HEK293 (cell line): ENCODE results near the gene CHMP3.
A peak's percentile ranks its signal among the peaks of the same experiment; 100 is the strongest.

Source experiments
- CTCF ChIA-PET: fragments of 350-600 bp; formaldehyde crosslinking; extraction: SDS; loops from one replicate; lab custom pipeline; 2021; ENCODE audit warnings: antibody characterized with exemption; lab: Yijun Ruan, JAX
- POLR2A ChIA-PET: fragments of 300-600 bp; formaldehyde crosslinking; extraction: SDS; loops from one replicate; lab custom pipeline; 2020; ENCODE audit warnings: antibody characterized with exemption, inconsistent platforms; lab: Yijun Ruan, JAX
- H3K27ac ChIP-seq: fragments of 200-500 bp; sonication (Bioruptor generic); 2 replicates; pipeline ENCODE4 v1.5.1; 2014; ENCODE audit warnings: low read depth, low read length, control low read depth, inconsistent platforms; ENCODE audit errors: extremely low read depth
- H3K36me3 ChIP-seq, 2 experiments: fragments of 200-500 bp in 1 of 2; sonication (Bioruptor generic) in 1 of 2; 1 replicate in 1 of 2; 2 replicates in 1 of 2; pipeline ENCODE4 v1.5.1; 2014 to 2017; ENCODE audit warnings: inconsistent platforms in 2 of 2, low read length in 2 of 2; ENCODE audit not compliant: control insufficient read depth in 2 of 2, insufficient read depth in 1 of 2
- H3K4me1 ChIP-seq: fragments of 200-500 bp; sonication (Bioruptor generic); 2 replicates; pipeline ENCODE4 v1.5.1; 2014; ENCODE audit warnings: mild to moderate bottlenecking, low read length, inconsistent platforms; ENCODE audit not compliant: control insufficient read depth, insufficient read depth
- H3K4me3 ChIP-seq: 2 replicates; pipeline ENCODE4 v1.5.1; 2011; ENCODE audit warnings: low read depth, mild to moderate bottlenecking, control low read depth, low read length, moderate library complexity
- H3K9me3 ChIP-seq: fragments of 200-500 bp; sonication (Bioruptor generic); 2 replicates; pipeline ENCODE4 v1.5.1; 2014; ENCODE audit warnings: low read depth, low read length, inconsistent platforms; ENCODE audit not compliant: control insufficient read depth, insufficient read depth
- FEZF1 ChIP-seq: fragments of 450-650 bp; formaldehyde crosslinking; IDR thresholded peaks from 2 replicates; pipeline ENCODE4 v1.5.1; 2016; ENCODE audit warnings: missing biosample characterization, missing genetic modification characterization
- GLIS1 ChIP-seq: fragments of 450-650 bp; formaldehyde crosslinking; IDR thresholded peaks from 2 replicates; pipeline ENCODE4 v1.5.1; 2016; ENCODE audit warnings: missing biosample characterization, missing genetic modification characterization
- HOXD13 ChIP-seq: sonication (generic); formaldehyde crosslinking; IDR thresholded peaks from 2 replicates; pipeline ENCODE4 v1.8.0; 2022; ENCODE audit warnings: missing genetic modification reagents, borderline replicate concordance
- KLF10 ChIP-seq: fragments of 450-650 bp; IDR thresholded peaks from 2 replicates; pipeline ENCODE4 v1.5.1; 2018; ENCODE audit warnings: missing biosample characterization, mild to moderate bottlenecking, missing genetic modification characterization
- MEIS1 ChIP-seq: sonication (generic); formaldehyde crosslinking; IDR thresholded peaks from 2 replicates; pipeline ENCODE4 v1.8.1; 2022; ENCODE audit warnings: missing genetic modification reagents, mild to moderate bottlenecking, borderline replicate concordance
- ZBTB8A ChIP-seq: fragments of 450-650 bp; formaldehyde crosslinking; IDR thresholded peaks from 2 replicates; pipeline ENCODE4 v1.5.1; 2016; ENCODE audit warnings: missing biosample characterization, missing genetic modification characterization
- ZIC2 ChIP-seq: fragments of 450-650 bp; formaldehyde crosslinking; IDR thresholded peaks from 2 replicates; pipeline ENCODE4 v1.5.1; 2016; ENCODE audit warnings: missing biosample characterization, missing genetic modification characterization
- ZNF16 ChIP-seq: fragments of 450-650 bp; formaldehyde crosslinking; IDR thresholded peaks from 2 replicates; pipeline ENCODE4 v1.5.1; 2016; ENCODE audit warnings: low read depth, missing biosample characterization, missing genetic modification characterization
- ZNF302 ChIP-seq: fragments of 450-650 bp; formaldehyde crosslinking; IDR thresholded peaks from 2 replicates; pipeline ENCODE4 v1.5.1; 2016; ENCODE audit warnings: missing biosample characterization, missing genetic modification characterization, low read depth
- ZNF311 ChIP-seq: fragments of 450-650 bp; formaldehyde crosslinking; IDR thresholded peaks from 2 replicates; pipeline ENCODE4 v1.5.1; 2017; ENCODE audit warnings: missing biosample characterization, missing genetic modification characterization, borderline replicate concordance
- ZNF350 ChIP-seq: fragments of 450-650 bp; formaldehyde crosslinking; IDR thresholded peaks from 2 replicates; pipeline ENCODE4 v1.5.0; 2017; ENCODE audit warnings: missing biosample characterization, mild to moderate bottlenecking, missing genetic modification characterization
- ZNF416 ChIP-seq: fragments of 450-650 bp; formaldehyde crosslinking; IDR thresholded peaks from 2 replicates; pipeline ENCODE4 v1.5.1; 2016; ENCODE audit warnings: missing biosample characterization, missing genetic modification characterization
- ZNF423 ChIP-seq: fragments of 450-650 bp; formaldehyde crosslinking; IDR thresholded peaks from 2 replicates; pipeline ENCODE4 v1.5.1; 2016; ENCODE audit warnings: missing biosample characterization, missing genetic modification characterization
- ZNF433 ChIP-seq: fragments of 450-650 bp; formaldehyde crosslinking; IDR thresholded peaks from 2 replicates; pipeline ENCODE4 v1.5.1; 2016; ENCODE audit warnings: missing biosample characterization, missing genetic modification characterization, low read depth
- ZNF549 ChIP-seq: fragments of 450-650 bp; IDR thresholded peaks from 2 replicates; pipeline ENCODE4 v1.5.1; 2018; ENCODE audit warnings: missing biosample characterization, missing genetic modification characterization, mild to moderate bottlenecking, inconsistent platforms, moderate library complexity
- ZNF658 ChIP-seq: fragments of 450-650 bp; formaldehyde crosslinking; IDR thresholded peaks from 2 replicates; pipeline ENCODE4; 2016; ENCODE audit warnings: missing biosample characterization, missing genetic modification characterization
- ZNF776 ChIP-seq: fragments of 450-650 bp; formaldehyde crosslinking; IDR thresholded peaks from 2 replicates; pipeline ENCODE4 v1.5.0; 2017; ENCODE audit warnings: missing biosample characterization, missing genetic modification characterization, borderline replicate concordance
- ZNF792 ChIP-seq: fragments of 450-650 bp; formaldehyde crosslinking; IDR thresholded peaks from 2 replicates; pipeline ENCODE4 v1.5.1; 2016; ENCODE audit warnings: missing biosample characterization, missing genetic modification characterization
- ZNF843 ChIP-seq: fragments of 450-650 bp; formaldehyde crosslinking; IDR thresholded peaks from 2 replicates; pipeline ENCODE4 v1.5.1; 2016; ENCODE audit warnings: missing biosample characterization, missing genetic modification characterization
- ZSCAN30 ChIP-seq: fragments of 450-650 bp; IDR thresholded peaks from 2 replicates; pipeline ENCODE4 v1.5.1; 2018; ENCODE audit warnings: missing biosample characterization, mild to moderate bottlenecking, missing genetic modification characterization, moderate library complexity
- TF ChIP-seq, protein P1 (sequence below): fragments of 450-650 bp; formaldehyde crosslinking; IDR thresholded peaks from 2 replicates; pipeline ENCODE4 v1.5.1; 2016; ENCODE audit warnings: missing biosample characterization, missing genetic modification characterization, borderline replicate concordance
- TF ChIP-seq, protein P2 (sequence below): sonication (generic); formaldehyde crosslinking; IDR thresholded peaks from 2 replicates; pipeline ENCODE4 v1.8.1; 2022; ENCODE audit warnings: mild to moderate bottlenecking, moderate library complexity, missing genetic modification reagents
- TF ChIP-seq, protein P3 (sequence below): fragments of 450-650 bp; formaldehyde crosslinking; IDR thresholded peaks from 2 replicates; pipeline ENCODE4 v1.5.1; 2016; ENCODE audit warnings: missing biosample characterization, missing genetic modification characterization

CHMP3 gene

DNA sequence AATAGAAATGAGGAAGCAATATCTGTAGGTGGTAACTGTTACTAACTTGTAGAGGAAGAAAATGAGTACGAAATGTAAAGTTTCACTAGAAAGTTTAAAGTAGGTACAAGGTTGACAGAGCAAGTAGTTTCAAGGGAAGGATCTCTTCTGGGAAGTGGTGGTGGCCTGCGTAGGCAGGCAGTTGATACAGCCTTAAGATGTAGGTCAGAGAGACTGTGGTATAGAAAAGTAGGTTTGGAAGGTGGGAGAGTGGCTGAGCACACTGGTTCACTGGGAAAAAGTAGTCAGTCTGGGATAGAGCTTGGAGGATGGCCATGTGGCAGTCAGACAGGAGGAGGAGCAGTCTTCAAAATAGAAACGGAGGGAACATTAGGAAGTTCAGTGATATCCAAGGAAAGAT is 98.6 kb downstream of the CHMP3 start:
- no peak overlapping the region for H3K27ac ChIP-seq
- H3K9me3 ChIP-seq: no peaks in the 10 kb centered on the region
- no peak overlapping the region for H3K4me3 ChIP-seq
- CTCF ChIA-PET: no interaction called here
- POLR2A ChIA-PET: no interaction called here
- no peaks in the 10 kb centered on the region for H3K4me1 ChIP-seq
- H3K36me3 ChIP-seq: peaks cover 56 to 96% of the 10 kb centered on the region in 2 experiments
- no peak for TF ChIP-seq ZNF302 (tag by site-specific recombination)

DNA sequence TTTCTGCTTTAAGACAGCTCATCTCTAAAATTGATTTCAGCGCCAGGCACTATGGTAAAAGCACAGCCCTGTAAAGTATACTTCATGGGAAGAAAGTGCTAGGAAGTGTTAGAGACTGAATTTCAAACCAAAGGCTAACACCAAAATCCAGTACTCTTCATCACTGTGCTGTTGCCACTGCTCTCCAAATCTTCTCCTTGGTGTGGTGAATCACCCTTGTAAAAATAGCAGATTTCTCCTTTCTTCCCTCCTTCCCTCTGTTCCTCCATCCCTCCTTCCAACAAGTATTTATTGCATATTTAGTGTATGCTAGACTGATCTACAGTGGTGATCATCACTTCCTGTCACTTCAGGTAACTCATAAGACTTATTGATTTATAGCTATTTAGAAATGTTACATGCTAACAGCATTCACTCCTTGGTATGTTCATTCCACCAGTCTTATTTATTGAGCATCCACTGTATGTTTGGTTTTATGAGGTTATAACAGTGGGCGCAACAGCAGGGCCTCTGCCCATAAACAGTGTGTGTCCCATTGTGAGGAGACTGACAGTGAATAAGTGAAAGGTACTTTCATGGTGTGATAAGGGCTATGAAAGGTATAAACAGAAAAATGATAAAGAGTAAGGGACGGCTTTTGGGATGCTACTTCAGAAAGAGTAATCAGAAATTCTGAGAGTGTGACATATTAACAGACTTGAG is 102.0 kb downstream of the CHMP3 start:
- H3K36me3 ChIP-seq: peaks cover 63 to 95% of the 10 kb centered on the region in 2 experiments
- TF ChIP-seq KLF10 (tag by site-specific recombination) (no peak), GLIS1 (tag by site-specific recombination) (no peak), FEZF1 (peak; percentile 59), ZNF16 (tag by site-specific recombination) (no peak), ZNF311 (tag by site-specific recombination) (no peak), ZIC2 (tag by site-specific recombination) (peak; percentile 83), ZNF423 (tag by site-specific recombination) (0 out of 2 replicates have a peak, but pooled peaks have one; percentile 19), HOXD13 (CRISPR knock-in tag) (no peak)
- no peak overlapping the region for H3K4me3 ChIP-seq
- no peaks in the 10 kb centered on the region for H3K4me1 ChIP-seq
- CTCF ChIA-PET: no interaction called here
- no peaks in the 10 kb centered on the region for H3K9me3 ChIP-seq
- H3K27ac ChIP-seq: no peak overlapping the region
- POLR2A ChIA-PET: no interaction called here

DNA sequence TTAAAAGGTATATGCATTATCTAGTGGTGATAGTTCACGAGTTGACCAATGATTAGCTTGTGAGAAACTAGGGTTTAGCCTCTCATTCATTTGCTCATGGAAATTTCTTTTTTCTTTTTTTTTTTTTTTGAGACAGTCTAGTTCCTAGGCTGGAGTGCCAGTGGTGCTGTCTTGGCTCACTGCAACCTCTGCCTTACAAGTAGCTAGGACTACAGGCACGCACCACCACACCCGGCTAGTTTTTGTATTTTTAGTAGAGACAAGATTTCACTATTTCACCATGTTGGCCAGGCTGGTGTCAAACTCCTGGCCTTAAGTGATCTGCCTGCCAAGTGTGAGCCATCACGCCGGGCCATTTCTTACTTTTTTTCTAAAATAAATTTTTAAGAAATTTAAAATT is 108.1 kb downstream of the CHMP3 start:
- H3K9me3 ChIP-seq: no peaks in the 10 kb centered on the region
- no peaks in the 10 kb centered on the region for H3K4me1 ChIP-seq
- ChIA-PET CTCF (interaction anchor here (0.6 to 0.7 kb wide), 3 partner anchors 8 to 364 kb away, joined by 3 to 4 read pairs (median 3); no protein-coding TSS in a partner anchor), POLR2A (interaction anchor here (0.7 kb wide), 1 partner anchor 1129 kb away, joined by 3 read pairs; no protein-coding TSS in a partner anchor)
- peaks cover 70 to 96% of the 10 kb centered on the region in 2 experiments for H3K36me3 ChIP-seq
- H3K27ac ChIP-seq: no peak overlapping the region
- TF ChIP-seq, protein P1, sequence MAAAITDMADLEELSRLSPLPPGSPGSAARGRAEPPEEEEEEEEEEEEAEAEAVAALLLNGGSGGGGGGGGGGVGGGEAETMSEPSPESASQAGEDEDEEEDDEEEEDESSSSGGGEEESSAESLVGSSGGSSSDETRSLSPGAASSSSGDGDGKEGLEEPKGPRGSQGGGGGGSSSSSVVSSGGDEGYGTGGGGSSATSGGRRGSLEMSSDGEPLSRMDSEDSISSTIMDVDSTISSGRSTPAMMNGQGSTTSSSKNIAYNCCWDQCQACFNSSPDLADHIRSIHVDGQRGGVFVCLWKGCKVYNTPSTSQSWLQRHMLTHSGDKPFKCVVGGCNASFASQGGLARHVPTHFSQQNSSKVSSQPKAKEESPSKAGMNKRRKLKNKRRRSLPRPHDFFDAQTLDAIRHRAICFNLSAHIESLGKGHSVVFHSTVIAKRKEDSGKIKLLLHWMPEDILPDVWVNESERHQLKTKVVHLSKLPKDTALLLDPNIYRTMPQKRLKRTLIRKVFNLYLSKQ (tag by site-specific recombination): no peak
- TF ChIP-seq ZNF350 (tag by site-specific recombination): no peak
- TF ChIP-seq ZNF843 (tag by site-specific recombination): no peak
- no peak for TF ChIP-seq FEZF1
- TF ChIP-seq, protein P2, sequence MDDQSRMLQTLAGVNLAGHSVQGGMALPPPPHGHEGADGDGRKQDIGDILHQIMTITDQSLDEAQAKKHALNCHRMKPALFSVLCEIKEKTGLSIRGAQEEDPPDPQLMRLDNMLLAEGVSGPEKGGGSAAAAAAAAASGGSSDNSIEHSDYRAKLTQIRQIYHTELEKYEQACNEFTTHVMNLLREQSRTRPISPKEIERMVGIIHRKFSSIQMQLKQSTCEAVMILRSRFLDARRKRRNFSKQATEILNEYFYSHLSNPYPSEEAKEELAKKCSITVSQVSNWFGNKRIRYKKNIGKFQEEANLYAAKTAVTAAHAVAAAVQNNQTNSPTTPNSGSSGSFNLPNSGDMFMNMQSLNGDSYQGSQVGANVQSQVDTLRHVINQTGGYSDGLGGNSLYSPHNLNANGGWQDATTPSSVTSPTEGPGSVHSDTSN (CRISPR knock-in tag): no peak
- no peak for TF ChIP-seq HOXD13 (CRISPR knock-in tag)
- no peak for TF ChIP-seq ZNF776 (tag by site-specific recombination)
- TF ChIP-seq MEIS1 (CRISPR knock-in tag): no peak
- TF ChIP-seq ZNF549 (tag by site-specific recombination): no peak
- no peak for TF ChIP-seq ZSCAN30 (tag by site-specific recombination)
- TF ChIP-seq ZNF658 (tag by site-specific recombination): no peak
- TF ChIP-seq ZNF302 (tag by site-specific recombination): no peak
- no peak for TF ChIP-seq ZNF416
- no peak for TF ChIP-seq ZNF433 (tag by site-specific recombination)
- no peak for TF ChIP-seq ZNF792 (tag by site-specific recombination)
- no peak for TF ChIP-seq ZBTB8A (tag by site-specific recombination)
- TF ChIP-seq, protein P3, sequence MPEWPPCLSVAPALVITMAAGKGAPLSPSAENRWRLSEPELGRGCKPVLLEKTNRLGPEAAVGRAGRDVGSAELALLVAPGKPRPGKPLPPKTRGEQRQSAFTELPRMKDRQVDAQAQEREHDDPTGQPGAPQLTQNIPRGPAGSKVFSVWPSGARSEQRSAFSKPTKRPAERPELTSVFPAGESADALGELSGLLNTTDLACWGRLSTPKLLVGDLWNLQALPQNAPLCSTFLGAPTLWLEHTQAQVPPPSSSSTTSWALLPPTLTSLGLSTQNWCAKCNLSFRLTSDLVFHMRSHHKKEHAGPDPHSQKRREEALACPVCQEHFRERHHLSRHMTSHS (tag by site-specific recombination): no peak
- no peak overlapping the region for H3K4me3 ChIP-seq
